GM12878 (cell line): ENCODE data around the gene PPP6C. TPM values are rescaled to one million over a fixed set of nuclear protein-coding genes. Genes with fewer than 3 reads are reported as not detected.

Experiments used
- ATAC-seq: fragments of 200-7000 bp; cut with Tn5 transposase; 3 replicates; pipeline ENCODE4 v1.9.1; 2020; ENCODE audit warnings: mild to moderate bottlenecking, moderate library complexity
- BruUV-seq: library from RNA; stranded (reverse); fragments of 400-500 nt; replicated peaks from 2 replicates; lab custom pipeline; 2021; lab: Mats Ljungman, UMichigan
- CTCF ChIA-PET: fragments of 300-600 bp; sonication (Branson Sonifier 250); formaldehyde crosslinking; extraction: SDS; loops from one replicate; lab custom pipeline; 2021; ENCODE audit warnings: inconsistent platforms; lab: Yijun Ruan, JAX
- POLR2A ChIA-PET: fragments of 350-600 bp; formaldehyde crosslinking; extraction: SDS; loops from one replicate; lab custom pipeline; 2021; ENCODE audit warnings: inconsistent platforms; lab: Charles Lee
- RAD21 ChIA-PET: fragments of 300-600 bp; sonication (Branson Sonifier 250); formaldehyde crosslinking; loops from one replicate; lab custom pipeline; 2023; ENCODE audit warnings: antibody characterized with exemption; ENCODE audit not compliant: unreplicated experiment; lab: Charles Lee
- SMC1A ChIA-PET: fragments of 300-600 bp; sonication (Branson Sonifier 250); formaldehyde crosslinking; loops from one replicate; lab custom pipeline; 2023; ENCODE audit not compliant: unreplicated experiment, uncharacterized antibody; lab: Charles Lee
- DNase-seq: peaks from one replicate; pipeline ENCODE4 v3.0.0-alpha.2; 2011; ENCODE audit warnings: low read depth, low spot score
- FAIRE-seq: peaks from 3 replicates; lab custom pipeline; 2011; peaks lifted over from hg19 to GRCh38; lab: Jason Lieb, UNC
- H2AFZ ChIP-seq: 2 replicates; pipeline ENCODE4 v1.6.0; 2011; ENCODE audit warnings: low read depth, low read length, control low read depth; ENCODE audit not compliant: control insufficient read depth
- H3K27ac ChIP-seq: 2 replicates; pipeline ENCODE4 v1.5.1; 2011; ENCODE audit warnings: control low read depth; ENCODE audit not compliant: control insufficient read depth, insufficient read depth
- H3K27me3 ChIP-seq, 2 experiments: replicated peaks in 1 of 2; 2 replicates each; pipeline versions ENCODE4 v1.6.0 to v1.6.1; 2011; ENCODE audit warnings: low read length in 1 of 2; ENCODE audit not compliant: control insufficient read depth in 2 of 2, insufficient read depth in 2 of 2
- H3K36me3 ChIP-seq, 2 experiments: 2 replicates each; pipeline ENCODE4 v1.5.1; 2011; ENCODE audit warnings: low read length in 1 of 2; ENCODE audit not compliant: control insufficient read depth in 2 of 2, insufficient read depth in 2 of 2
- H3K4me1 ChIP-seq: 2 replicates; pipeline ENCODE4 v1.6.1; 2011; ENCODE audit warnings: mild to moderate bottlenecking, low read length, moderate library complexity, mixed read lengths; ENCODE audit not compliant: control insufficient read depth, insufficient read depth
- H3K4me2 ChIP-seq: 2 replicates; pipeline ENCODE4 v1.6.0; 2011; ENCODE audit warnings: control low read depth; ENCODE audit not compliant: control insufficient read depth, insufficient read depth
- H3K4me3 ChIP-seq: fragments of 200-600 bp; sonication (generic); 2 replicates; pipeline ENCODE4 v1.5.1; 2016
- H3K79me2 ChIP-seq: 2 replicates; pipeline ENCODE4 v1.6.0; 2011; ENCODE audit warnings: low read length; ENCODE audit not compliant: control insufficient read depth, insufficient read depth
- H3K9ac ChIP-seq: 2 replicates; pipeline ENCODE4 v1.8.0; 2011; ENCODE audit warnings: low read length, control low read depth, mixed read lengths; ENCODE audit not compliant: control insufficient read depth, insufficient read depth
- H3K9me3 ChIP-seq: replicated peaks from 3 replicates; pipeline ENCODE4 v1.5.1; 2011; ENCODE audit warnings: mild to moderate bottlenecking, low read length; ENCODE audit not compliant: control insufficient read depth, insufficient read depth
- H4K20me1 ChIP-seq: 2 replicates; pipeline ENCODE4 v1.6.0; 2011; ENCODE audit not compliant: control insufficient read depth, insufficient read depth
- ASH2L ChIP-seq: fragments of 300-600, 200-600 bp; sonication (generic); IDR thresholded peaks from 2 replicates; pipeline ENCODE4 v1.6.1; 2017; ENCODE audit warnings: low read depth, mild to moderate bottlenecking, borderline replicate concordance
- BHLHE40 ChIP-seq, 2 experiments: fragments of 450-650 bp in 1 of 2; IDR thresholded peaks; 2 replicates each; pipeline ENCODE4 v1.6.1; 2011 to 2017; ENCODE audit warnings: low read depth in 2 of 2, borderline replicate concordance in 1 of 2, improper control_type of control experiment in 1 of 2, low read length in 1 of 2, mild to moderate bottlenecking in 1 of 2
- RAD51 ChIP-seq: fragments of 450-650 bp; IDR thresholded peaks from 2 replicates; pipeline ENCODE4 v1.6.1; 2016; ENCODE audit warnings: moderate library complexity, mild to moderate bottlenecking, inconsistent platforms
- ZNF384 ChIP-seq: IDR thresholded peaks from 2 replicates; pipeline ENCODE4 v1.6.1; 2012; ENCODE audit warnings: low read depth, mild to moderate bottlenecking, low read length, improper control_type of control experiment, borderline replicate concordance
- whole genome bisulfite sequencing: methylation state at CpG from one replicate; pipeline ENCODE4 v1.1.6; 2016; ENCODE audit warnings: low lambda C conversion rate; ENCODE audit not compliant: insufficient replicate concordance, insufficient coverage; ENCODE audit errors: missing lambda C conversion rate; 5-methylcytosine and 5-hydroxymethylcytosine counted together
- in situ Hi-C: fragments of 300-500 bp; cut with MboI; formaldehyde crosslinking; loops from 9 replicates; pipeline ENCODE4 v1.14.3; 2018; ENCODE audit warnings: mixed read lengths
- intact Hi-C: fragments of 100-400 bp; cut with micrococcal nuclease; formaldehyde crosslinking; loops from one replicate; pipeline ENCODE4 v1.14.2; 2022; ENCODE audit not compliant: unreplicated experiment
- polyA plus RNA-seq, 11 experiments: library from polyadenylated mRNA; depleted of rRNA in 4 of 11; unstranded in 6 of 11; stranded (reverse) in 5 of 11; fragments of >200 nt; fragmentation: Nextera tagmentation in 4 of 11; fragmentation: Illumina TruSeq in 1 of 11; extraction: Ambion mirVana in 4 of 11; extraction: Trizol in 1 of 11; gene quantifications; 1 replicate in 1 of 11; 2 replicates in 10 of 11; pipeline versions ENCODE4 v1.2.1 to v1.2.3, GENCODE V29; 2011 to 2016; ENCODE audit warnings: inconsistent platforms in 2 of 11, missing spikeins in 2 of 11, low read depth in 1 of 11
- total RNA-seq, 4 experiments: library from RNA; depleted of rRNA in 3 of 4; stranded (reverse); fragments of >200 nt in 3 of 4; fragmentation: Illumina TruSeq in 1 of 4; extraction: Trizol in 1 of 4; gene quantifications; 2 replicates each; pipeline versions ENCODE4 v1.2.1 to v1.2.3, GENCODE V29; 2013 to 2021
- TF ChIP-seq, protein P1 (sequence below): IDR thresholded peaks from 2 replicates; pipeline ENCODE4 v1.6.1; 2012; ENCODE audit warnings: improper control_type of control experiment, low read depth, low read length; ENCODE audit not compliant: insufficient replicate concordance
- TF ChIP-seq, protein P2 (sequence below): IDR thresholded peaks from 2 replicates; pipeline ENCODE4 v1.6.1; 2012; ENCODE audit warnings: low read depth, low read length, improper control_type of control experiment
- TF ChIP-seq, protein P3 (sequence below): fragments of 450-650 bp; conservative IDR thresholded peaks from 2 replicates; pipeline ENCODE4 v1.6.1; 2017; ENCODE audit warnings: mild to moderate bottlenecking, moderate library complexity
- TF ChIP-seq, protein P4 (sequence below): fragments of 450-650 bp; formaldehyde crosslinking; IDR thresholded peaks from 2 replicates; pipeline ENCODE4 v1.4.0; 2022; ENCODE audit warnings: mild to moderate bottlenecking, moderate library complexity

PPP6C gene
- total and polyA plus RNA-seq, 10 of the 15 experiments (the other 5 are each of a cell fraction or from before 2014, with no cell fraction given) = 26.8 to 45.3 (median 37.1) TPM

DNA sequence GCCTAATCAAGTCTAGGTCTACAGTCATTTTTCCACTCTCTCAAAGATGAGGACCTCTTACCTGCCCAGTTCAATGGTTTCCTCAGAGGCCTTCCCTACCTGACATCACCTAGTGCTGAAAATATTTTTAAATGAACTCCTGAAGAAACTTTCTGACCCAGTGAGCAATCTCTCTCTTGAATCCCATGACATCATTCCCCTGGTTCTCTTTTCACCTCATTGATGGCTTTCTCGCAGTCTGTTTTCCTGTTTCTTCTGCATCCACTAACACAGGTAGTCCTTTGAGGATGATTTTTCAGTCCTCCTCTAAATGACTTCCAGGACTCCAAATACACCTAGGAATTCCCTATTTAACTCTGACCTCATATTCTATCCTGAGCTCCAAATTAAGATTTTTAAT, 86.6 kb downstream of the PPP6C start:
- Histone ChIP-seq H4K20me1 (no peaks in the 10 kb centered on the region), H3K4me3 (no peak overlapping the region), H3K4me1 (no peaks in the 10 kb centered on the region), H3K4me2 (no peak overlapping the region), H3K27ac (no peak overlapping the region), H3K27me3 (no peaks in the 10 kb centered on the region), H3K9ac (no peak overlapping the region), H3K36me3 (no peaks in the 10 kb centered on the region), H3K79me2 (no peaks in the 10 kb centered on the region), H3K9me3 (no peaks in the 10 kb centered on the region), H2AFZ (no peak overlapping the region)
- SMC1A ChIA-PET = no interaction called here
- ATAC-seq = no peak
- WGBS = 100% methylated on average over 1 of the region's 1 CpG
- CTCF ChIA-PET = no interaction called here
- TF ChIP-seq BHLHE40 (IDR thresholded peaks at IDR 0.05; ENCODE audit: borderline replicate concordance in 1 of 2, low read depth in 2 of 2, low read length in 1 of 2) (no peak), ASH2L (no peak), RAD51 (no peak), ZNF384 (no peak)
- TF ChIP-seq, protein P1, sequence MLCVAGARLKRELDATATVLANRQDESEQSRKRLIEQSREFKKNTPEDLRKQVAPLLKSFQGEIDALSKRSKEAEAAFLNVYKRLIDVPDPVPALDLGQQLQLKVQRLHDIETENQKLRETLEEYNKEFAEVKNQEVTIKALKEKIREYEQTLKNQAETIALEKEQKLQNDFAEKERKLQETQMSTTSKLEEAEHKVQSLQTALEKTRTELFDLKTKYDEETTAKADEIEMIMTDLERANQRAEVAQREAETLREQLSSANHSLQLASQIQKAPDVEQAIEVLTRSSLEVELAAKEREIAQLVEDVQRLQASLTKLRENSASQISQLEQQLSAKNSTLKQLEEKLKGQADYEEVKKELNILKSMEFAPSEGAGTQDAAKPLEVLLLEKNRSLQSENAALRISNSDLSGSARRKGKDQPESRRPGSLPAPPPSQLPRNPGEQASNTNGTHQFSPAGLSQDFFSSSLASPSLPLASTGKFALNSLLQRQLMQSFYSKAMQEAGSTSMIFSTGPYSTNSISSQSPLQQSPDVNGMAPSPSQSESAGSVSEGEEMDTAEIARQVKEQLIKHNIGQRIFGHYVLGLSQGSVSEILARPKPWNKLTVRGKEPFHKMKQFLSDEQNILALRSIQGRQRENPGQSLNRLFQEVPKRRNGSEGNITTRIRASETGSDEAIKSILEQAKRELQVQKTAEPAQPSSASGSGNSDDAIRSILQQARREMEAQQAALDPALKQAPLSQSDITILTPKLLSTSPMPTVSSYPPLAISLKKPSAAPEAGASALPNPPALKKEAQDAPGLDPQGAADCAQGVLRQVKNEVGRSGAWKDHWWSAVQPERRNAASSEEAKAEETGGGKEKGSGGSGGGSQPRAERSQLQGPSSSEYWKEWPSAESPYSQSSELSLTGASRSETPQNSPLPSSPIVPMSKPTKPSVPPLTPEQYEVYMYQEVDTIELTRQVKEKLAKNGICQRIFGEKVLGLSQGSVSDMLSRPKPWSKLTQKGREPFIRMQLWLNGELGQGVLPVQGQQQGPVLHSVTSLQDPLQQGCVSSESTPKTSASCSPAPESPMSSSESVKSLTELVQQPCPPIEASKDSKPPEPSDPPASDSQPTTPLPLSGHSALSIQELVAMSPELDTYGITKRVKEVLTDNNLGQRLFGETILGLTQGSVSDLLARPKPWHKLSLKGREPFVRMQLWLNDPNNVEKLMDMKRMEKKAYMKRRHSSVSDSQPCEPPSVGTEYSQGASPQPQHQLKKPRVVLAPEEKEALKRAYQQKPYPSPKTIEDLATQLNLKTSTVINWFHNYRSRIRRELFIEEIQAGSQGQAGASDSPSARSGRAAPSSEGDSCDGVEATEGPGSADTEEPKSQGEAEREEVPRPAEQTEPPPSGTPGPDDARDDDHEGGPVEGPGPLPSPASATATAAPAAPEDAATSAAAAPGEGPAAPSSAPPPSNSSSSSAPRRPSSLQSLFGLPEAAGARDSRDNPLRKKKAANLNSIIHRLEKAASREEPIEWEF = no peak
- TF ChIP-seq, protein P2, sequence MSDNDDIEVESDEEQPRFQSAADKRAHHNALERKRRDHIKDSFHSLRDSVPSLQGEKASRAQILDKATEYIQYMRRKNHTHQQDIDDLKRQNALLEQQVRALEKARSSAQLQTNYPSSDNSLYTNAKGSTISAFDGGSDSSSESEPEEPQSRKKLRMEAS = no peak
- TF ChIP-seq, protein P3, sequence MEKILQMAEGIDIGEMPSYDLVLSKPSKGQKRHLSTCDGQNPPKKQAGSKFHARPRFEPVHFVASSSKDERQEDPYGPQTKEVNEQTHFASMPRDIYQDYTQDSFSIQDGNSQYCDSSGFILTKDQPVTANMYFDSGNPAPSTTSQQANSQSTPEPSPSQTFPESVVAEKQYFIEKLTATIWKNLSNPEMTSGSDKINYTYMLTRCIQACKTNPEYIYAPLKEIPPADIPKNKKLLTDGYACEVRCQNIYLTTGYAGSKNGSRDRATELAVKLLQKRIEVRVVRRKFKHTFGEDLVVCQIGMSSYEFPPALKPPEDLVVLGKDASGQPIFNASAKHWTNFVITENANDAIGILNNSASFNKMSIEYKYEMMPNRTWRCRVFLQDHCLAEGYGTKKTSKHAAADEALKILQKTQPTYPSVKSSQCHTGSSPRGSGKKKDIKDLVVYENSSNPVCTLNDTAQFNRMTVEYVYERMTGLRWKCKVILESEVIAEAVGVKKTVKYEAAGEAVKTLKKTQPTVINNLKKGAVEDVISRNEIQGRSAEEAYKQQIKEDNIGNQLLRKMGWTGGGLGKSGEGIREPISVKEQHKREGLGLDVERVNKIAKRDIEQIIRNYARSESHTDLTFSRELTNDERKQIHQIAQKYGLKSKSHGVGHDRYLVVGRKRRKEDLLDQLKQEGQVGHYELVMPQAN = no peak
- TF ChIP-seq, protein P4, sequence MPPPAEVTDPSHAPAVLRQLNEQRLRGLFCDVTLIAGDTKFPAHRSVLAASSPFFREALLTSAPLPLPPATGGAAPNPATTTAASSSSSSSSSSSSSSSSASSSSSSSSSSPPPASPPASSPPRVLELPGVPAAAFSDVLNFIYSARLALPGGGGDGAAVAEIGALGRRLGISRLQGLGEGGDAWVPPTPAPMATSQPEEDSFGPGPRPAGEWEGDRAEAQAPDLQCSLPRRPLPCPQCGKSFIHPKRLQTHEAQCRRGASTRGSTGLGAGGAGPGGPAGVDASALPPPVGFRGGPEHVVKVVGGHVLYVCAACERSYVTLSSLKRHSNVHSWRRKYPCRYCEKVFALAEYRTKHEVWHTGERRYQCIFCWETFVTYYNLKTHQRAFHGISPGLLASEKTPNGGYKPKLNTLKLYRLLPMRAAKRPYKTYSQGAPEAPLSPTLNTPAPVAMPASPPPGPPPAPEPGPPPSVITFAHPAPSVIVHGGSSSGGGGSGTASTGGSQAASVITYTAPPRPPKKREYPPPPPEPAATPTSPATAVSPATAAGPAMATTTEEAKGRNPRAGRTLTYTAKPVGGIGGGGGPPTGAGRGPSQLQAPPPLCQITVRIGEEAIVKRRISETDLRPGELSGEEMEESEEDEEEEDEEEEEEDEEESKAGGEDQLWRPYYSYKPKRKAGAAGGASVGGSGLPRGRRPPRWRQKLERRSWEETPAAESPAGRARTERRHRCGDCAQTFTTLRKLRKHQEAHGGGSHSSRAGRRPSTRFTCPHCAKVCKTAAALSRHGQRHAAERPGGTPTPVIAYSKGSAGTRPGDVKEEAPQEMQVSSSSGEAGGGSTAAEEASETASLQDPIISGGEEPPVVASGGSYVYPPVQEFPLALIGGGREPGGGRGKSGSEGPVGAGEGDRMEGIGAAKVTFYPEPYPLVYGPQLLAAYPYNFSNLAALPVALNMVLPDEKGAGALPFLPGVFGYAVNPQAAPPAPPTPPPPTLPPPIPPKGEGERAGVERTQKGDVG = no peak
- FAIRE-seq = no peak
- BruUV-seq = TSS peak; percentile 34
- no peak for DNase-seq
- POLR2A ChIA-PET = interaction anchor here (0.6 kb wide), 1 partner anchor 163 kb away, joined by 3 read pairs; no protein-coding TSS in a partner anchor
- intact Hi-C loops = no loop called here
- in situ Hi-C loops = no loop called here
- RAD21 ChIA-PET = no interaction called here
